Mononuclear cell (primary cell): ENCODE data around the gene WFIKKN1. TPM values are rescaled to one million over a fixed set of nuclear protein-coding genes. Genes with fewer than 3 reads are reported as not detected.

Source experiments
- H3K27me3 ChIP-seq: 2 replicates; pipeline ENCODE4 v1.6.0; 2011; ENCODE audit warnings: low read length, control low read depth; ENCODE audit not compliant: insufficient read depth
- H3K4me1 ChIP-seq: 2 replicates; pipeline ENCODE4 v1.5.1; 2011; ENCODE audit warnings: mild to moderate bottlenecking, low read length, control low read depth; ENCODE audit not compliant: insufficient read depth
- H3K4me3 ChIP-seq: 2 replicates; pipeline ENCODE4 v1.5.1; 2011; ENCODE audit warnings: mild to moderate bottlenecking, low read length, moderate library complexity
- H3K9me3 ChIP-seq: 2 replicates; pipeline ENCODE4 v1.5.1; 2011; ENCODE audit warnings: low read depth, mild to moderate bottlenecking, control low read depth, low read length
- total RNA-seq: library from RNA; depleted of rRNA; stranded (reverse); fragments of >200 nt; gene quantifications from one replicate; pipeline ENCODE4 v1.2.3, GENCODE V29; 2012

WFIKKN1 gene
- total RNA-seq, 1 donor, result 0.31 TPM

DNA sequence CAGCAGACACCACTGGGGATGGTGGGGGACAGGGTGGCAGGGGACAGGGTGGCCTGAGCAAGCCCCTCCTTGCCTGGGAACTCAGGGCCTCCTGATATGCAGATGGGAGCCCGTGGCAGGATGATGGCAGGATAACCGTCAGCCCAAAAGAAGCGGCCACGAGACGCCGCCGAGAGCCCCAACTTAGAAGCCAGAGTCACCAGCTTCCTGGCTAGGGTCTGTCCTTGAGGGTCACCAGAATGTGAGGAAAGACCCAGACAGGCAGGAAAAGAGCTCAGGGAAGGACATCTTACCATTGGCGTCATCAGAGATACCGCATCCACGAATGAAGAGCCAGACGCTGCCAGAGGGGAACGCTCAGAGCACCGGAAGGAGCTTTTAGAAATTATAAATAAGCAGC is 21.5 kb upstream of the WFIKKN1 start:
- H3K4me3 ChIP-seq, result no peak overlapping the region
- H3K27me3 ChIP-seq, result no peaks in the 10 kb centered on the region
- no peaks in the 10 kb centered on the region for H3K4me1 ChIP-seq
- no peaks in the 10 kb centered on the region for H3K9me3 ChIP-seq

GRCh38 chr16:609984-610383 is 20.8 kb upstream of the WFIKKN1 start:
- Histone ChIP-seq H3K27me3 (no peaks in the 10 kb centered on the region), H3K4me3 (no peak overlapping the region), H3K9me3 (no peaks in the 10 kb centered on the region), H3K4me1 (no peaks in the 10 kb centered on the region)

DNA sequence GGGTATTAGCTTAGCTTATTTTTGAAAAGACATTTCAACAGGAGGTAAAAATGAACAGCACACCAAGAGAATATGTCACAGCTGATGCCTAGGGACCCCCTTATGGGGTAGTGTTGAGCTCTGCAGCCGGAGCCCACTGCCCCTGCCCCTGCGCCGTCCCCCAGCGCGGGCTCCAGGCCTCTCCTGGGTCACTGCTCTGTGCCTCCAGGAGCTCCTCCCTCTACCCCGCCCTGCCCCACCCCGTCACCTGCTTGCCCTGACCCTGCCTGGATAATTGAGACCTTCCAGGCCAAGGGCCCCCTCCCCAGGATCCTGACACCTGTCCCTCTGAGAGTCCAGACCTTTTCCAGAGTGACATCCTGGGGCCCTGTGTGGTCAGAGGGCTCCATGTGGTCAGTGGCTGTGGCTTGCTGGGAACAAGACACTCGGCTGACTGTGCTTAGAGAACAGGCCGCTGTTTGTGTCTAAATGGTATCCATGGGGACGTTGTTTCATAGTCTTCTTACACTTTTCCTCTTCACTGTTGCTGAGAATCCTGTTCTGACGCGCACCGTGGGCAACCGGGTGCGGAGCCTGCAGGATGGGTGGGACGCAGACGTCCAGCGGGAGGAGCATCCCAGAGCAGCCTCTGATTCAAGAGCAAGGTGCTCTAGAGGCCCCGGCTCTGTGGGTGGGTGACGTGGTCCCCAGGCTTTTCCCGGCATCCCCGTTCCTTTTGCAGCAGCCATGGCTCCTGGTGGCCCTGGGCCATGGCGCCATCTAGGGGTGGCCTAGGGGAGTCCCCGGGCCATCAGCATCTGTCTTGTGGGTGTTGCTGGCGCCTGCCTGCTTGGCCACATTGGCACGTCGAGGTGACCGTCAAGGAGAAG is 20.0 kb upstream of the WFIKKN1 start:
- no peak overlapping the region for H3K4me3 ChIP-seq
- no peaks in the 10 kb centered on the region for H3K4me1 ChIP-seq
- H3K9me3 ChIP-seq, result no peaks in the 10 kb centered on the region
- no peaks in the 10 kb centered on the region for H3K27me3 ChIP-seq

- no peak overlapping the region for H3K4me3 ChIP-seq
- no peaks in the 10 kb centered on the region for H3K4me1 ChIP-seq
- H3K27me3 ChIP-seq, result no peaks in the 10 kb centered on the region
- H3K9me3 ChIP-seq, result no peaks in the 10 kb centered on the region
Measured at GRCh38 chr16:615122-615521, 15.7 kb upstream of the WFIKKN1 start.

DNA sequence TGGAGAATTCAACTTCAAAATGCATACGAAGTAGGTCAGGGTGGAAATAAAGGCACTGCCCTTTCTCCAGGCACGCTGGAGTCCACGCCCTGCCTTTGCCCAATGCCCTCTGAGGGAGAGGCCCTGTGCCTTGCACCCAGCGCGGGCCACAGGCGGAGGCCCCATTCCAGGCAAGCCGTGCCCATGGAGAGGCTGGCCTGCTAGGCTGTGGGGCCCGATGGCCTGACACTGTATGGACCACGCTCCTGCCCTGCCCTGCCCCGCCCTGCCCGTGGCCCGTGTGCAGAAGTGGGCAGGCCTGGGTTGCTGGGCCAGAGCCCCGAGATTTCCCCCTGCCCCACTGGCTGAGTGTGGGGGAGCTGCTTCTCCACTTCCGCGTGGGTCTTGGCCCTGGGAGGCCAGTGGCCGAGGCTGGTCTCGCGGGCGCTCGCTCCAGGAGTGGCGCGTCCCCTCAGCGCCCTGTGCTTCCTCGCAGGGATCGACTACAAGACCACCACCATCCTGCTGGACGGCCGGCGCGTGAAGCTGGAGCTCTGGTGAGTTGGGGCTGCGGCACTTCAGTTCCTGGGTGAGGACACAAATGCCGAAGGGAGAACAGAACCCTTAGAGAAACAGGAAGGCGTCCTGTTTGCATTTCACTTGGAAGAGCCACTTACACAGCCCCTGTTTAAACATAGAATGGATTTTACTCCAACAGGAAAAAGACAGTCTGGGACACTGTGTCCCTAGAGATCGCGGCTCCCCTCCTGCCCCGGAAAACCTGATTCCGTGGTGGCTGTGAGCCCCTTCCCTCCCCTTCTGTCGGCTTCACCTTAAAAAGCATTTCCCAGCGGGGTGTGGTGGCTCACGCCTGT is 13.8 kb upstream of the WFIKKN1 start:
- Histone ChIP-seq H3K9me3 (no peaks in the 10 kb centered on the region), H3K4me3 (no peak overlapping the region), H3K27me3 (no peaks in the 10 kb centered on the region), H3K4me1 (no peaks in the 10 kb centered on the region)

DNA sequence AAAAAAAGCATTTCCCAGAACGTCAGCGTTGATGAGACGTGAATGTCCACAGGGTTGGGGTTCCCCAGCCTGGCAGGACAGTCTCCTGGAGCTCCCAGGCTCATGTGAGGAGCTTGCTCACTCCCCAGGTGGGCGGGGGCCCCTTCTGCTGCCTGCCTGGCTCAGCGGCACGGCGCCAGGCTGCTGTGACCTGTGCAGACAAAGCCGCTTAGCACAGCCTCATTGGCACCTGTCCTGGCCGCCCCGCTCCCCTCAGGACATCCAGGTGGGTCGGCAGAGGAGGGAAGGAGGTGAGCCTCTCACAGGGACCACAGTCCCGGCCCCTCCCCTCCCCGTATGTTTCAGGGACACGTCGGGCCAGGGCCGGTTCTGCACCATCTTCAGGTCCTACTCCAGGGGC is 12.9 kb upstream of the WFIKKN1 start:
- Histone ChIP-seq H3K9me3 (no peaks in the 10 kb centered on the region), H3K4me1 (no peaks in the 10 kb centered on the region), H3K4me3 (no peak overlapping the region), H3K27me3 (no peaks in the 10 kb centered on the region)

- Histone ChIP-seq H3K9me3 (no peaks in the 10 kb centered on the region), H3K4me1 (no peaks in the 10 kb centered on the region), H3K4me3 (no peak overlapping the region), H3K27me3 (no peaks in the 10 kb centered on the region)
Measured at GRCh38 chr16:619476-620100, 11.2 kb upstream of the WFIKKN1 start.

DNA sequence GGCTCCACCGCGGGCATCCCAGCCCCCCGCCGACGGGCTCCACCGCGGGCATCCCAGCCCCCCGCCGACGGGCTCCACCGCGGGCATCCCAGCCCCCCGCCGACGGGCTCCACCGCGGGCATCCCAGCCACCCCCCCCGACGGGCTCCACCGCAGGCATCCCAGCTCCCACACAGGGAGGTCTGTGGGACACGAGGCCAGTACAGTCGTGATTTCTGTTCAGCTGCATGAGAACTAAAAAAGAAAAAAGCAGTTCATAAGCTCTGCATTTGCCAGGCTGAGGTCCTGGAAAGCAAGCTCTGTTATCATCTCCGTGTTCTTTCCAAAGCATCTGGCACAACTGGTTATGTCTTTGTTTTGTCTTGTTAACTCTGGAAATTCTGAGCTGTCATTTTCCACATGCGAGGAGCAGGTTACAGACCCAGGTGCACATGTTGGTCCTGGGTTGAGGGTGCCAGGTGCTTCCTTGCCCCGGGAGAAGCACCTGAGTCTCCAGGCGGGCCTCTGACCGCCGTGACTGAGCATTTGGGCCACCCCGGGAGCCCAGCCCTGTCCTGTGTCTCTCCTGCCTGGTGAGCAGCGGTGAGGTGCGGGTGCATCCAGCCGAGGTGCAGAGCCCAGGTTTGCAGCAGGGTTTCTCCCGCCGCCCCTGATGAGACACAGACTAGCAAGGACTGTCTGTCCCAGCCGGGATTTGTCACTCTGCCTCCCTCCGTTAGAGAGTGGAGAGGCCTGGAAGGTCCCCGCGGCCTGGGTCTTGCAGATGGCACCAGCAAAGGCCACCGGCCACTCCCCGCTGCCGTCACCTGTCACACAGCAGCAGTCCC is 9.9 kb upstream of the WFIKKN1 start:
- no peaks in the 10 kb centered on the region for H3K4me1 ChIP-seq
- H3K4me3 ChIP-seq, result no peak overlapping the region
- no peaks in the 10 kb centered on the region for H3K27me3 ChIP-seq
- H3K9me3 ChIP-seq, result no peaks in the 10 kb centered on the region

DNA sequence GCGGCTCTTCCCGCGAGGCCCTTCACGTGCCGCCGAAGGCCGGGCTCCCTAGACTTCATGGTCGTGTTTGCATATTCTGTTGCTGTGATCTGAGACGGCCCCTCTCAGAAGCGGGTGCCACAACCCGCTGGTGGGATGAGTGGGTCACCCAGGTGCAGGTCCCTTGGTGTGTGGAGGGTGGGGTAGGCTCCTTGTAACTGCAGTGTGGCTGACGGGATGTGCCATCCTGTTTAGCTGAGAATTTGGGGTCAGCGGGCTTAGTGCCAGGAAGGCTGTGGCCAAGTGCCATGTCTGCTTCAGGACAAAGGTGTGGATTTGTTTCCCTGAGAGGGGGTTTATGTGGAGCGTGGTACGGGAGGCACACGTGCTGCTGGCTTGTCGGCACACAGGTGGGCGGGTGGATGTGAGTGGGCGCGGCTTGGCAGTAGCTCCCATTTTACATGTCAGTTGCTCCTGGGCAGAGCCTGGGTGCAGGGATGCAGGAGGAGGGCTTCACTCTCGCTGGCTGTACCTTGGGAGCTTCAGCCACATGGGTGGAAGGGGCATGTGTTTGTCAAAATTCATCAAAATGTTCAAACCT is 9.2 kb upstream of the WFIKKN1 start:
- no peak overlapping the region for H3K4me3 ChIP-seq
- H3K9me3 ChIP-seq, result no peaks in the 10 kb centered on the region
- H3K4me1 ChIP-seq, result no peaks in the 10 kb centered on the region
- H3K27me3 ChIP-seq, result no peaks in the 10 kb centered on the region

GRCh38 chr16:622920-623280 is 7.9 kb upstream of the WFIKKN1 start:
- Histone ChIP-seq H3K4me3 (no peak overlapping the region), H3K9me3 (no peaks in the 10 kb centered on the region), H3K4me1 (no peaks in the 10 kb centered on the region), H3K27me3 (no peaks in the 10 kb centered on the region)

- no peaks in the 10 kb centered on the region for H3K27me3 ChIP-seq
- no peak overlapping the region for H3K4me3 ChIP-seq
- no peaks in the 10 kb centered on the region for H3K4me1 ChIP-seq
- no peaks in the 10 kb centered on the region for H3K9me3 ChIP-seq
Measured at GRCh38 chr16:624526-625070, 6.2 kb upstream of the WFIKKN1 start.

GRCh38 chr16:625117-625976 is 5.4 kb upstream of the WFIKKN1 start:
- H3K27me3 ChIP-seq, result no peaks in the 10 kb centered on the region
- H3K9me3 ChIP-seq, result no peaks in the 10 kb centered on the region
- no peak overlapping the region for H3K4me3 ChIP-seq
- no peaks in the 10 kb centered on the region for H3K4me1 ChIP-seq

GRCh38 chr16:625977-626765 is 4.6 kb upstream of the WFIKKN1 start:
- Histone ChIP-seq H3K27me3 (no peaks in the 10 kb centered on the region), H3K4me1 (no peaks in the 10 kb centered on the region), H3K4me3 (no peak overlapping the region), H3K9me3 (no peaks in the 10 kb centered on the region)
